GM23248 (cell line): ENCODE data around the gene CAMSAP3. TPM values are rescaled to one million over a fixed set of nuclear protein-coding genes. Genes with fewer than 3 reads are reported as not detected.
A peak's percentile ranks its signal among the peaks of the same experiment; 100 is the strongest.

ENCODE experiments used
- DNase-seq: peaks from one replicate; pipeline ENCODE4 v3.0.0-alpha.2; 2015
- H2AFZ ChIP-seq: fragments of 200-600 bp; sonication (generic); 2 replicates; pipeline ENCODE4 v1.6.1; 2016; ENCODE audit warnings: antibody characterized with exemption
- H3F3A ChIP-seq: fragments of 200-600 bp; sonication (generic); 2 replicates; pipeline ENCODE4 v1.6.1; 2016; ENCODE audit warnings: mild to moderate bottlenecking, antibody characterized with exemption, mixed run types; ENCODE audit not compliant: insufficient read depth
- H3K27ac ChIP-seq: fragments of 200-600 bp; sonication (generic); 2 replicates; pipeline ENCODE4 v1.5.1; 2016; ENCODE audit warnings: mild to moderate bottlenecking
- H3K27me3 ChIP-seq: fragments of 200-600 bp; sonication (generic); replicated peaks from 2 replicates; pipeline ENCODE4 v1.6.1; 2016; ENCODE audit warnings: mild to moderate bottlenecking; ENCODE audit not compliant: insufficient read depth
- H3K36me3 ChIP-seq: fragments of 200-600 bp; sonication (generic); 2 replicates; pipeline ENCODE4 v1.6.1; 2016; ENCODE audit warnings: low read depth, mild to moderate bottlenecking
- H3K4me1 ChIP-seq: fragments of 200-600 bp; sonication (generic); 2 replicates; pipeline ENCODE4 v1.6.1; 2016; ENCODE audit warnings: mild to moderate bottlenecking; ENCODE audit not compliant: insufficient read depth
- H3K4me2 ChIP-seq: fragments of 200-600 bp; sonication (generic); one replicate; pipeline ENCODE4 v1.6.1; 2016; ENCODE audit warnings: mild to moderate bottlenecking; ENCODE audit not compliant: unreplicated experiment
- H3K4me3 ChIP-seq: fragments of 200-600 bp; sonication (generic); 2 replicates; pipeline ENCODE4 v1.5.1; 2016; ENCODE audit warnings: mild to moderate bottlenecking
- H3K79me2 ChIP-seq: fragments of 200-600 bp; sonication (generic); 2 replicates; pipeline ENCODE4 v1.6.1; 2016; ENCODE audit warnings: mild to moderate bottlenecking; ENCODE audit not compliant: insufficient read depth
- H3K9ac ChIP-seq: fragments of 200-600 bp; sonication (generic); 2 replicates; pipeline ENCODE4 v1.6.1; 2016; ENCODE audit warnings: mild to moderate bottlenecking
- H3K9me2 ChIP-seq: fragments of 200-600 bp; sonication (generic); 2 replicates; pipeline ENCODE4 v1.6.1; 2016; ENCODE audit warnings: mixed run types, mild to moderate bottlenecking, moderate library complexity; ENCODE audit not compliant: insufficient read depth
- H3K9me3 ChIP-seq: fragments of 200-600 bp; sonication (generic); one replicate; pipeline ENCODE4 v1.6.1; 2017; ENCODE audit warnings: low read depth
- H4K20me1 ChIP-seq: fragments of 200-600 bp; sonication (generic); 2 replicates; pipeline ENCODE4 v1.6.0; 2016; ENCODE audit not compliant: insufficient read depth
- EZH2 ChIP-seq: fragments of 200-600 bp; sonication (generic); IDR thresholded peaks from 2 replicates; pipeline ENCODE4 v1.6.1; 2018; ENCODE audit warnings: antibody characterized with exemption, mild to moderate bottlenecking; ENCODE audit not compliant: insufficient read depth, poor library complexity, severe bottlenecking
- EZH2phosphoT487 ChIP-seq: fragments of 200-600 bp; sonication (generic); IDR thresholded peaks from 2 replicates; pipeline ENCODE4 v1.6.1; 2018; ENCODE audit warnings: antibody characterized with exemption, moderate library complexity, mild to moderate bottlenecking, low read depth; ENCODE audit not compliant: insufficient read depth
- WGBS, 2 experiments: methylation state at CpG; one replicate each; pipeline ENCODE4 v1.1.6; 2015 to 2017; ENCODE audit warnings: low lambda C conversion rate in 2 of 2, low coverage in 1 of 2; ENCODE audit errors: missing lambda C conversion rate in 2 of 2; 5-methylcytosine and 5-hydroxymethylcytosine counted together
- in situ Hi-C: fragments of 300-500 bp; cut with MboI; formaldehyde crosslinking; loops from 2 replicates; pipeline ENCODE4 v1.15.0; 2020
- polyA plus RNA-seq: library from polyadenylated mRNA; unstranded; fragments of >200 nt; fragmentation: Nextera tagmentation; extraction: Ambion mirVana; gene quantifications from 2 replicates; pipeline ENCODE4 v1.2.1, GENCODE V29; 2016
- total RNA-seq: library from RNA; depleted of rRNA; stranded (reverse); fragments of >200 nt; shearing (Covaris generic); gene quantifications from 2 replicates; pipeline ENCODE4 v1.2.3, GENCODE V29; 2014

CAMSAP3 gene
- total and polyA plus RNA-seq, 2 experiments from 2014 or later, result not detected

GRCh38 chr19:7654401-7654800 is 58.7 kb downstream of the CAMSAP3 start:
- no peaks in the 10 kb centered on the region for H3K79me2 ChIP-seq
- H2AFZ ChIP-seq, result no peak overlapping the region
- peaks cover 19% of the 10 kb centered on the region for H3K27me3 ChIP-seq
- no peak overlapping the region for H3K27ac ChIP-seq
- no peaks in the 10 kb centered on the region for H4K20me1 ChIP-seq
- no peak overlapping the region for H3K4me3 ChIP-seq
- no peaks in the 10 kb centered on the region for H3K9me3 ChIP-seq
- in situ Hi-C loops, result no loop called here
- H3K9ac ChIP-seq, result no peak overlapping the region
- H3K4me1 ChIP-seq, result no peaks in the 10 kb centered on the region
- WGBS, 2 experiments, result 22 to 26% methylated on average over 8 of the region's 8 CpGs
- no peak overlapping the region for H3K4me2 ChIP-seq
- TF ChIP-seq EZH2phosphoT487 (no peak), EZH2 (no peak)
- H3F3A ChIP-seq, result no peaks in the 10 kb centered on the region
- peak; percentile 36 for DNase-seq
- H3K9me2 ChIP-seq, result no peaks in the 10 kb centered on the region
- H3K36me3 ChIP-seq, result no peaks in the 10 kb centered on the region

- H3K36me3 ChIP-seq, result no peaks in the 10 kb centered on the region
- H3K9ac ChIP-seq, result no peak overlapping the region
- DNase-seq, result no peak
- no peaks in the 10 kb centered on the region for H3K4me1 ChIP-seq
- H3K27ac ChIP-seq, result no peak overlapping the region
- no peaks in the 10 kb centered on the region for H4K20me1 ChIP-seq
- 66 to 69% methylated on average over 8 of the region's 8 CpGs for WGBS, 2 experiments
- no peak overlapping the region for H3K4me3 ChIP-seq
- H3K79me2 ChIP-seq, result no peaks in the 10 kb centered on the region
- H3K27me3 ChIP-seq, result peaks cover 18% of the 10 kb centered on the region
- TF ChIP-seq EZH2phosphoT487 (no peak), EZH2 (no peak)
- no peaks in the 10 kb centered on the region for H3K9me2 ChIP-seq
- H2AFZ ChIP-seq, result no peak overlapping the region
- no peak overlapping the region for H3K4me2 ChIP-seq
- no peaks in the 10 kb centered on the region for H3K9me3 ChIP-seq
- in situ Hi-C loops, result no loop called here
- no peaks in the 10 kb centered on the region for H3F3A ChIP-seq
Measured at GRCh38 chr19:7655581-7655980, 59.9 kb downstream of the CAMSAP3 start.

- Histone ChIP-seq H3F3A (no peaks in the 10 kb centered on the region), H3K79me2 (no peaks in the 10 kb centered on the region), H4K20me1 (no peaks in the 10 kb centered on the region), H3K4me1 (no peaks in the 10 kb centered on the region), H3K4me3 (no peak overlapping the region), H3K36me3 (no peaks in the 10 kb centered on the region), H3K9me2 (no peaks in the 10 kb centered on the region), H3K27ac (no peak overlapping the region), H2AFZ (no peak overlapping the region), H3K9me3 (no peaks in the 10 kb centered on the region), H3K4me2 (no peak overlapping the region), H3K9ac (no peak overlapping the region), H3K27me3 (peaks cover 24% of the 10 kb centered on the region)
- WGBS, 2 experiments, result 32 to 36% methylated on average over 14 of the region's 14 CpGs
- no peak for TF ChIP-seq EZH2
- no peak for TF ChIP-seq EZH2phosphoT487
- in situ Hi-C loops, result no loop called here
- peak; percentile 54 for DNase-seq
Measured at GRCh38 chr19:7657131-7657751, 61.6 kb downstream of the CAMSAP3 start.

- Histone ChIP-seq H3K9ac (no peak overlapping the region), H3K4me3 (no peak overlapping the region), H3F3A (no peaks in the 10 kb centered on the region), H3K27me3 (peaks cover 24% of the 10 kb centered on the region), H2AFZ (no peak overlapping the region), H4K20me1 (no peaks in the 10 kb centered on the region), H3K36me3 (no peaks in the 10 kb centered on the region), H3K79me2 (no peaks in the 10 kb centered on the region), H3K27ac (no peak overlapping the region), H3K4me2 (no peak overlapping the region), H3K9me3 (no peaks in the 10 kb centered on the region), H3K9me2 (no peaks in the 10 kb centered on the region), H3K4me1 (no peaks in the 10 kb centered on the region)
- WGBS, 2 experiments, result 18 to 20% methylated on average over 9 of the region's 9 CpGs
- in situ Hi-C loops, result no loop called here
- TF ChIP-seq EZH2 (no peak), EZH2phosphoT487 (no peak)
- DNase-seq, result peak; percentile 5
Measured at GRCh38 chr19:7658219-7658686, 62.6 kb downstream of the CAMSAP3 start.
